ENCODE data around the gene TPSG1.

- TF ChIP-seq CTCF (IDR thresholded peaks at IDR 0.05; ENCODE audit: borderline replicate concordance, extremely low read depth, low read length, poor library complexity, severe bottlenecking) (peak; percentile 23), EZH2 (IDR thresholded peaks at IDR 0.05; ENCODE audit: borderline replicate concordance, low read depth, low read length, severe bottlenecking) (no peak)
Observed at GRCh38 chr16:1181404-1182315, 43.4 kb downstream of the TPSG1 start.
